ENCODE measurements around the gene MLLT3.

GRCh38 chr9:20582150-20582549 is 40.1 kb downstream of the MLLT3 start:
- TF ChIP-seq CTCF (IDR thresholded peaks at IDR 0.05; ENCODE audit: poor library complexity) (no peak), EZH2 (IDR thresholded peaks at IDR 0.05; ENCODE audit: borderline replicate concordance) (no peak), EZH2phosphoT487 (IDR thresholded peaks at IDR 0.05; ENCODE audit: low read depth, severe bottlenecking, unreplicated experiment) (no peak)
